Renal pelvis (tissue), 12 donors: ENCODE results near the gene FOS. TPM values are rescaled to one million over a fixed set of nuclear protein-coding genes. Genes with fewer than 3 reads are reported as not detected.
A peak's percentile ranks its signal among the peaks of the same experiment; 100 is the strongest.
"Not testable (repeated sequence)": the region's sequence is repeated elsewhere in the genome, so short reads cannot be mapped to it uniquely, and the experiment has no call there.

Experiments used
- DNase-seq: peaks from one replicate; pipeline ENCODE4 v3.0.0-alpha.2; 2013
- long read RNA-seq, 16 experiments: transcript quantifications; one replicate each; lab custom pipeline, GENCODE V29; 2026
- polyA plus RNA-seq, 3 donors: library from polyadenylated mRNA; unstranded; fragments of 120-200 nt; gene quantifications; one replicate each; pipeline ENCODE4 v1.2.1, GENCODE V29; 2013; ENCODE audit not compliant: insufficient read length in 3 of 3

Gene FOS
- polyA plus RNA-seq = 100 to 1,000 TPM in 2 of 3 donors, 10 to 100 TPM in 1; 75.8 to 143 (median 116) TPM
- long read RNA-seq, donor 1, partial matches to known transcripts = 0 of 5 reads
- long read RNA-seq, donor 1, other reads (novel, unspliced or antisense) = 0 of 5 reads
- long read RNA-seq, donor 2, transcript FOS-201 (4 exons, 2,158 nt) = major isoform, 15 of 23 reads
- long read RNA-seq, donor 2, partial matches to known transcripts = 0 of 23 reads
- long read RNA-seq, donor 2, other reads (novel, unspliced or antisense) = 0 of 23 reads
- long read RNA-seq, donor 3, transcript FOS-201 (4 exons, 2,158 nt) = major isoform, 12 of 17 reads
- long read RNA-seq, donor 3, partial matches to known transcripts = 0 of 17 reads
- long read RNA-seq, donor 3, other reads (novel, unspliced or antisense) = 0 of 17 reads
- long read RNA-seq, donor 4, transcript FOS-201 (4 exons, 2,158 nt) = major isoform, 77 of 111 reads
- long read RNA-seq, donor 4, transcript FOS-208 (3 exons, 1,496 nt) = minor isoform, 11 of 111 reads
- long read RNA-seq, donor 4, transcript FOS-206 (2 exons, 1,280 nt) = minor isoform, 18 of 111 reads
- long read RNA-seq, donor 4, partial matches to known transcripts = 0 of 111 reads
- long read RNA-seq, donor 4, other reads (novel, unspliced or antisense) = 0 of 111 reads
- long read RNA-seq, donor 5, transcript FOS-206 (2 exons, 1,280 nt) = minor isoform, 24 of 131 reads
- long read RNA-seq, donor 5, transcript FOS-208 (3 exons, 1,496 nt) = minor isoform, 27 of 131 reads
- long read RNA-seq, donor 5, transcript FOS-204 (2 exons, 796 nt) = minor isoform, 12 of 131 reads
- long read RNA-seq, donor 5, transcript FOS-201 (4 exons, 2,158 nt) = major isoform, 63 of 131 reads
- long read RNA-seq, donor 5, partial matches to known transcripts = 0 of 131 reads
- long read RNA-seq, donor 5, other reads (novel, unspliced or antisense) = 0 of 131 reads
- long read RNA-seq, donor 6, transcript FOS-208 (3 exons, 1,496 nt) = minor isoform, 5 of 17 reads
- long read RNA-seq, donor 6, transcript FOS-201 (4 exons, 2,158 nt) = major isoform, 9 of 17 reads
- long read RNA-seq, donor 6, partial matches to known transcripts = 0 of 17 reads
- long read RNA-seq, donor 6, other reads (novel, unspliced or antisense) = 0 of 17 reads
- long read RNA-seq, donor 7, transcript FOS-201 (4 exons, 2,158 nt) = major isoform, 27 of 63 reads
- long read RNA-seq, donor 7, transcript FOS-208 (3 exons, 1,496 nt) = minor isoform, 14 of 63 reads
- long read RNA-seq, donor 7, transcript FOS-206 (2 exons, 1,280 nt) = minor isoform, 17 of 63 reads
- long read RNA-seq, donor 7, partial matches to known transcripts = 0 of 63 reads
- long read RNA-seq, donor 7, other reads (novel, unspliced or antisense) = 0 of 63 reads
- long read RNA-seq, donor 8, transcript FOS-208 (3 exons, 1,496 nt) = minor isoform, 196 of 1,719 reads
- long read RNA-seq, donor 8, transcript FOS-206 (2 exons, 1,280 nt) = minor isoform, 108 of 1,719 reads
- long read RNA-seq, donor 8, transcript FOS-201 (4 exons, 2,158 nt) = major isoform, 1,227 of 1,719 reads
- long read RNA-seq, donor 8, transcript FOS-205 (3 exons, 629 nt) = minor isoform, 76 of 1,719 reads
- long read RNA-seq, donor 8, partial matches to known transcripts = 12 of 1,719 reads
- long read RNA-seq, donor 8, other reads (novel, unspliced or antisense) = 55 of 1,719 reads
- long read RNA-seq, donor 9, transcript FOS-204 (2 exons, 796 nt) = minor isoform, 11 of 365 reads
- long read RNA-seq, donor 9, transcript FOS-206 (2 exons, 1,280 nt) = minor isoform, 27 of 365 reads
- long read RNA-seq, donor 9, transcript FOS-201 (4 exons, 2,158 nt) = major isoform, 284 of 365 reads
- long read RNA-seq, donor 9, transcript FOS-208 (3 exons, 1,496 nt) = minor isoform, 32 of 365 reads
- long read RNA-seq, donor 9, partial matches to known transcripts = 0 of 365 reads
- long read RNA-seq, donor 9, other reads (novel, unspliced or antisense) = 0 of 365 reads
- long read RNA-seq, donor 10, transcript FOS-201 (4 exons, 2,158 nt) = major isoform, 17 of 20 reads
- long read RNA-seq, donor 10, partial matches to known transcripts = 0 of 20 reads
- long read RNA-seq, donor 10, other reads (novel, unspliced or antisense) = 0 of 20 reads
- long read RNA-seq, donor 11, transcript FOS-201 (4 exons, 2,158 nt) = major isoform, 5 of 7 reads
- long read RNA-seq, donor 11, partial matches to known transcripts = 0 of 7 reads
- long read RNA-seq, donor 11, other reads (novel, unspliced or antisense) = 0 of 7 reads
- long read RNA-seq, donor 12, transcript FOS-206 (2 exons, 1,280 nt) = minor isoform, 5 of 43 reads
- long read RNA-seq, donor 12, transcript FOS-201 (4 exons, 2,158 nt) = major isoform, 28 of 43 reads
- long read RNA-seq, donor 12, transcript FOS-208 (3 exons, 1,496 nt) = minor isoform, 7 of 43 reads
- long read RNA-seq, donor 12, partial matches to known transcripts = 0 of 43 reads
- long read RNA-seq, donor 12, other reads (novel, unspliced or antisense) = 0 of 43 reads
- long read RNA-seq, donor 13, transcript FOS-201 (4 exons, 2,158 nt) = major isoform, 6 of 15 reads
- long read RNA-seq, donor 13, partial matches to known transcripts = 0 of 15 reads
- long read RNA-seq, donor 13, other reads (novel, unspliced or antisense) = 0 of 15 reads
- long read RNA-seq, donor 14 = 0 reads
- long read RNA-seq, donor 15 = 0 reads
- long read RNA-seq, donor 16, transcript FOS-206 (2 exons, 1,280 nt) = minor isoform, 8 of 34 reads
- long read RNA-seq, donor 16, transcript FOS-201 (4 exons, 2,158 nt) = major isoform, 19 of 34 reads
- long read RNA-seq, donor 16, partial matches to known transcripts = 0 of 34 reads
- long read RNA-seq, donor 16, other reads (novel, unspliced or antisense) = 0 of 34 reads

DNA sequence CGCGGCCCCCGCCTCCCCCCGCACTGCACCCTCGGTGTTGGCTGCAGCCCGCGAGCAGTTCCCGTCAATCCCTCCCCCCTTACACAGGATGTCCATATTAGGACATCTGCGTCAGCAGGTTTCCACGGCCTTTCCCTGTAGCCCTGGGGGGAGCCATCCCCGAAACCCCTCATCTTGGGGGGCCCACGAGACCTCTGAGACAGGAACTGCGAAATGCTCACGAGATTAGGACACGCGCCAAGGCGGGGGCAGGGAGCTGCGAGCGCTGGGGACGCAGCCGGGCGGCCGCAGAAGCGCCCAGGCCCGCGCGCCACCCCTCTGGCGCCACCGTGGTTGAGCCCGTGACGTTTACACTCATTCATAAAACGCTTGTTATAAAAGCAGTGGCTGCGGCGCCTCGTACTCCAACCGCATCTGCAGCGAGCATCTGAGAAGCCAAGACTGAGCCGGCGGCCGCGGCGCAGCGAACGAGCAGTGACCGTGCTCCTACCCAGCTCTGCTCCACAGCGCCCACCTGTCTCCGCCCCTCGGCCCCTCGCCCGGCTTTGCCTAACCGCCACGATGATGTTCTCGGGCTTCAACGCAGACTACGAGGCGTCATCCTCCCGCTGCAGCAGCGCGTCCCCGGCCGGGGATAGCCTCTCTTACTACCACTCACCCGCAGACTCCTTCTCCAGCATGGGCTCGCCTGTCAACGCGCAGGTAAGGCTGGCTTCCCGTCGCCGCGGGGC, at the start of gene FOS:
TSS of gene FOS (plus strand) at position 407 of the 731 bp plus-strand sequence. CDS start at position 562, 155 bp downstream.
- peak; percentile 95 for DNase-seq

DNA sequence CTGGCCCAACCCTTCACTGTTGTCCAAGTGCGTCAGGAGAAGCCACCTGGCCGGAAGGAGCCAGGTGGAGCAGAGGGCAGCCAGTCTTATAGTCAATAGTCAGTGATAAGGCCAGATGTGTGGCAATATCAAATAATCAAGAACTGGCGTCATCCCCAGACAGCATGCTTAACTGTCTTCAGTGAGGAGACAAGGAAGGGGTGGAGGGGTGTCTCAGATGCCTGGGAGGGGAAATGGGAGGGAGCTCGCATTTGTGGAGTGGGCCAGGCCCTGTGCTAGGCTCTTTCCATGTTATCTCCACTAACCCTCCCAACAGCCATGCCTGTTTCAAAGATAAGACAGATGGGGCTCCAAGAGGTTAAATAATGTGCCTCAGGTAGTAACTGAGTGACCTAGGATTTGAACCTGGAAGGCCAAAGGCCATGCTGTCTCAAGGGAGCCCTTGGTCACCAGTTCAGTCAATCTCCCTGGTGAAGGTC, 48.9 kb upstream of the FOS start:
- no peak for DNase-seq

GRCh38 chr14:75230140-75230792, 48.4 kb upstream of the FOS start:
- DNase-seq = no peak

- DNase-seq = no peak
These were observed 47.3 kb upstream of the FOS start for GRCh38 chr14:75231320-75231719.

DNA sequence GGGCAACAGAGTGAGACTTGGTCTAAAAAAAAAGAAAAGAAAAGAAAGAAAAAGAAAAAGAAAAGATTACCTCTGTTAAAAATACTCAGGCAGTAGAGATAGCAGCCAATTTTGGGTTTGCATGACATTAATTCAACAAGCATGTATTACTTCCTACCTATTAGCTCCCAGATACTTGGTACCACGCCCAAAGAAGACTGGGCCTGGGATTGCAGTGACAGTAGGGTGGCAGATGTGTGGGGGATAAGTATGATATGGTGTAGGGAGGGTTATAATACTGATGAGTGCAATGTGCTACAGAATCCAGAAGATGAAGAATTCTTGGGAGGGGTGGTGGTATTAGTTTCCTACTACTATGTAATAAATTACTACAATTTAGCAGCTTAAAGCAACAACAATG, 46.4 kb upstream of the FOS start:
- DNase-seq = no peak

- DNase-seq = no peak
These were observed 46.0 kb upstream of the FOS start for GRCh38 chr14:75232597-75232996.

GRCh38 chr14:75234173-75235115, 44.2 kb upstream of the FOS start:
- DNase-seq = no peak

- DNase-seq = not testable (repeated sequence)
These were observed 43.4 kb upstream of the FOS start for GRCh38 chr14:75235198-75235597.

- DNase-seq = no peak
These were observed 42.2 kb upstream of the FOS start for GRCh38 chr14:75236467-75236866.

DNA sequence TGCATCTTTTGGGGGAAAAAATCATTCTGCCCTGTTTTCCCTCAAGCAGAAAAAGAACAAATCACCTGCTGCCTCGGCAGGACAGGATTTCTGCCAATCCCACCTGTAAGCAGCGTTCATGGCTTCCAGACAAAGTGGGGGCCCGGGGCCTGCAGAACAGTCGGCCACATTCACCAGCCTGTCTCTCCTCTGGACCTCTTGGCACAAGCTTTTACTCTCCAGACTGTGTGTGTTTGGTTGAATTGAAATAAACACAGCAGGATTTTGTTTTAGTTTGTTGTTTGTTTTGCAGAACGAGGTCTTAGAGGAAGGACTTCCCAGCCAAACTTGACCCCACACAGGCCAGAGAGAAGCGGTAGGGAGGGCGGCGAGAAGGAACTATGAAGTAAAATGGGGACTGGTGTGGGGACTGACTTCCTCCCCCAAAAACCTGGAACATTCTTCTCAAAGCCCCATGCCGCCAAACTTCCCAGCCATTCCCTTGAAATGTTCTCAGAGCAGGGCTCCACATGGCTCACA, 41.7 kb upstream of the FOS start:
- no peak for DNase-seq

- no peak for DNase-seq
These were observed 39.7 kb upstream of the FOS start for GRCh38 chr14:75238756-75239455.

DNA sequence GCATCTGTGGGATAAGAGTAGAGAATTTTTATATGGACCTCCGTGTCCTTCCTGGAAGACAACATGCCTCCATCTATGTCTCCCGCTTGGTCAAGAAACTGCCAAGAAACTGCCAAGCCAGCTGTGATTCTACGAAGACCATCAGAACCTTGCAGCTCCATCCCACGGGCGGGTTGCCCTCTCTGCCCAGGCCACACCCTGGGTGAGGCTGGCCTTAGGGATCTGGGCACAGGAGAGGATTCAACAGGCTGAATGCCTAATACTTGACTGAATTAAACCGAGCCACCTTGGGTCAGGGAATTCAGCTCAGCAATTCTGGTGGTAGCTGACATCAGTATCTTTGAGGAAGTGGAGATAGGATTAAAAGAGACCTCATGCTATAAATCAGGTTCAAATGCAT, 37.8 kb upstream of the FOS start:
- DNase-seq = no peak

DNA sequence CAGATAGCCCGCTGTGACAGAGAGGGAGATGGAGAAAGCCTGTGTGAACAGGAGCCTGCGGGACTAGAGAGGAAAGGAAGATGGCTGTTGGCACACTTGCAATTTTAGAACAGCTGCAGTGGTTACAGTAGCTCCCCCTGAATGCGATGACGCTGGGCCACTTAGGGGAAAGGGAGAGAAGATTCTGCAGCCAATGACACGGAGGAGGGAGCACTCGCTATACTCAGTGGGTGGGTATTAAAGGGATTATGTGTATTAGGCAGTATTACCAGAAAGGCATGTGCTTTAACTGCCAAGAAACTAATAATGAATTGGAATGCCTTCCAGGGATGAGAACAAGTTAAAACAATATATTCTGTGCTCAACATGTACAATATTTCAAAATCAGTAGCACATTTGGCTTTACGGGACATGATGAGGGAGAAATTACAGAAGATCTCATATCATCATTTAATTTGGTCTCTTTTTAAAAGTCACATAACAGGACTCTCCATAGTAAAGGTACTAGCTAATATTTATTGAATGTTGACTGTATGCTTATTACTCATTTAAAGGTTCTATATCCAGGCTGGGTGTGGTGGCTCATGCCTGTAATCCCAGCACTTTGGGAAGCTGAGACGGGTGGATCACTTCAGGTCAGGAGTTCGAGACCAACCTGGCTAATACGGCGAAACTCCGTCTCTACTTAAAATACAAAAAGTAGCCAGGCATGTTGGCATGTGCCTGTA, 35.9 kb upstream of the FOS start:
- DNase-seq = peak; percentile 76

- no peak for DNase-seq
These were observed 34.5 kb upstream of the FOS start for GRCh38 chr14:75244121-75244520.
